Testis (tissue), 3 donors: ENCODE measurements around the gene CEBPE. TPM values are rescaled to one million over a fixed set of nuclear protein-coding genes. Genes with fewer than 3 reads are reported as not detected.

Experiments used
- DNase-seq: peaks from one replicate; pipeline ENCODE4 v3.0.0-alpha.2; 2019
- H3K27ac ChIP-seq, 2 donors: fragments of 200-600 bp; sonication (generic); one replicate each; pipeline ENCODE4 v1.5.1; 2019
- H3K27me3 ChIP-seq: fragments of 200-600 bp; sonication (generic); one replicate; pipeline ENCODE4 v1.5.1; 2019
- H3K36me3 ChIP-seq: fragments of 200-600 bp; sonication (generic); one replicate; pipeline ENCODE4 v1.5.1; 2017; ENCODE audit warnings: low read depth; ENCODE audit errors: missing control alignments
- H3K4me1 ChIP-seq: fragments of 200-600 bp; sonication (generic); one replicate; pipeline ENCODE4 v1.5.1; 2019
- H3K4me3 ChIP-seq, 2 donors: fragments of 200-600 bp; sonication (generic); one replicate each; pipeline ENCODE4 v1.5.1; 2017 to 2019
- H3K9me3 ChIP-seq: fragments of 200-600 bp; sonication (generic); one replicate; pipeline ENCODE4 v1.5.1; 2017
- CTCF ChIP-seq, 3 experiments: fragments of 450-650 bp in 2 of 3; fragments of 200-600 bp in 1 of 3; sonication (generic) in 1 of 3; IDR thresholded peaks; one replicate each; pipeline ENCODE4 v1.5.1; 2016 to 2019; ENCODE audit warnings: antibody characterized with exemption in 3 of 3, mild to moderate bottlenecking in 2 of 3, moderate library complexity in 1 of 3
- POLR2A ChIP-seq: fragments of 450-650 bp; IDR thresholded peaks from one replicate; pipeline ENCODE4 v1.6.1; 2017; ENCODE audit warnings: antibody characterized with exemption, mild to moderate bottlenecking, moderate library complexity
- WGBS, 2 donors: methylation state at CpG; one replicate each; pipeline ENCODE4 v1.1.5; 2018; 5-methylcytosine and 5-hydroxymethylcytosine counted together
- intact Hi-C: fragments of 100-400 bp; cut with DNase I; formaldehyde crosslinking; loops from one replicate; pipeline ENCODE4 v1.15.1; 2023; ENCODE audit warnings: low total_unique reads
- polyA plus RNA-seq: library from polyadenylated mRNA; stranded (reverse); fragments of 350-450 nt; fragmentation: Illumina TruSeq; extraction: RNeasy Lipid Tissue Mini Kit (QIAGEN cat#74804); gene quantifications from one replicate; pipeline ENCODE4 v1.2.3, GENCODE V29; 2014; ENCODE audit warnings: low read depth, low replicate concordance; ENCODE audit not compliant: insufficient read depth
- total RNA-seq, 2 donors: library from RNA; depleted of rRNA; stranded (reverse); fragments of >200 nt; gene quantifications; one replicate each; pipeline ENCODE4 v1.2.3, GENCODE V29; 2016

Gene CEBPE
- total and polyA plus RNA-seq, 3 donors from 2014 or later: 0.19 to 0.24 TPM; not detected in 1

DNA sequence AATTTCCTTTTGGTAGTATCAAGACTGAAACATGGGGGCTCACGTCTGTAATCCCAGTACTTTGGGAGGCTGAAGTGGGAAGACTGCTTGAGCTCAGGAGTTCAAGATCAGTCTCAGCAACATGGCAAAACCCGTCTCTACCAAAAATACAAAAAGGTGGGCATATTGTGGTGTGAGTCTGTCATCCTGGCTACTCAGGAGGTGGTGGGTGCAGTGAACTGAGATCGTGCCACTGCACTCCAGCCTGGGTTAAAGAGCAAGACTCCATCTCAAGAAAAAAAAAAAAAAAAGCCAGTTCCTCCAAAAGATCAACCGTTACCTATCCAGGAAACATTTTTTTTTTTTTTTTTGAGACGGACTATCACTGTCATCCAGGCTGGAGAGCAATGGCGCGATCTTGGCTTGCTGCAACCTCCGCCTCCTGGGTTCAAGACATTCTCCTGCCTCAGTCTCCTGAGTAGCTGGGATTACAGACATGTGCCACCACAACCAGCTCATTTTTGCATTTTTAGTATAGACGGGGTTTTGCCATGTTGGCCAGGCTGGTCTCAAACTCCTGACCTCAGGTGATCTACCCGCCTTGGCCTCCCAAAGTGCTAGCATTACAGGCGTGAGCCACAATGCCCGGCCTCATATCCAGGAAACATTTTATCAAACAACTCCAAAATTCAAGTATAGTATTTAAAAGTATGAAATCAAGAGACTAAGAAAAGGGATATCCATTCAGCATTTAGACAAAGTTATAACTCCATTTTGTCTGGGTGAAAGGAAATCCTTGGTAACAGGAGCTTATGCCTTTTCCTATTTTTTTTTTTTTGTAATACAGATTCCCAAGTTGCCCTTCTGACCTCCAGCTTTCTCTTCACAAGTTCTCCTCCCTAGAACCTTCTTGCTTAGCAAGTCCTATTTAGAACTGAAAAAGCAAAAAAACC is 27.5 kb downstream of the CEBPE start:
- Histone ChIP-seq H3K27me3 (no peaks in the 10 kb centered on the region), H3K4me3 (no peak overlapping the region), H3K9me3 (no peaks in the 10 kb centered on the region), H3K4me1 (peaks cover 7% of the 10 kb centered on the region), H3K27ac (no peak overlapping the region), H3K36me3 (no peaks in the 10 kb centered on the region)
- no peak for TF ChIP-seq CTCF (IDR thresholded peaks at IDR 0.05)
- TF ChIP-seq POLR2A: no peak
- DNase-seq: no peak
- intact Hi-C loops: no loop called here
- WGBS, 2 donors: 80 to 88% methylated on average over 12 of the region's 12 CpGs

GRCh38 chr14:23090254-23090636 is 28.8 kb downstream of the CEBPE start:
- no peaks in the 10 kb centered on the region for H3K36me3 ChIP-seq
- TF ChIP-seq CTCF (IDR thresholded peaks at IDR 0.05) (no peak), POLR2A (no peak)
- DNase-seq: no peak
- H3K27ac ChIP-seq: no peak overlapping the region
- no peak overlapping the region for H3K4me3 ChIP-seq
- H3K4me1 ChIP-seq: peaks cover 5% of the 10 kb centered on the region
- H3K9me3 ChIP-seq: no peaks in the 10 kb centered on the region
- intact Hi-C loops: no loop called here
- H3K27me3 ChIP-seq: no peaks in the 10 kb centered on the region
- WGBS, 2 donors: 75 to 78% methylated on average over 4 of the region's 4 CpGs

GRCh38 chr14:23089498-23090253 is 29.4 kb downstream of the CEBPE start:
- H3K36me3 ChIP-seq: no peaks in the 10 kb centered on the region
- 75 to 88% methylated on average over 12 of the region's 12 CpGs for WGBS, 2 donors
- peaks cover 5% of the 10 kb centered on the region for H3K4me1 ChIP-seq
- intact Hi-C loops: no loop called here
- TF ChIP-seq CTCF (IDR thresholded peaks at IDR 0.05) (no peak), POLR2A (no peak)
- H3K4me3 ChIP-seq: no peak overlapping the region
- no peaks in the 10 kb centered on the region for H3K9me3 ChIP-seq
- H3K27me3 ChIP-seq: no peaks in the 10 kb centered on the region
- DNase-seq: no peak
- no peak overlapping the region for H3K27ac ChIP-seq

DNA sequence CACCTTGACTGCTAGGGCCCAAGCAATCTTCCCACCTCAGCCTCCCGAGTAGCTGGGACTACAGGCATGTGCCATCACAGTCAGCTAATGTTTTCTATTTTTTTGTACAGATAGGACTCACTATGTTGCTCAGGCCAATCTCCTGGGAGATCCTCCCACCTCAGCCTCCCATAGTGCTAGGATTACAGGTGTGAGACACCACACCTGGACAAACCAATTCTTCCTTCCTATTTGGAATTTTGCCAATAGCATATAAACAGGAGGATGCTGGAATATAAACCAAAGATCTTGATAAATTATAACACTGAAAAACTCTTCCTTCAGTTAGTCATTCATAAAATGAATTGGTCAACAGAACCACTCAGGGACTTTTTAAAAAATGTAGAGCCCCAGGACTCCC is 32.5 kb downstream of the CEBPE start:
- H3K27ac ChIP-seq: no peak overlapping the region
- 74 to 82% methylated on average over 1 of the region's 1 CpG for WGBS, 2 donors
- no peak overlapping the region for H3K4me3 ChIP-seq
- H3K4me1 ChIP-seq: no peaks in the 10 kb centered on the region
- intact Hi-C loops: no loop called here
- no peaks in the 10 kb centered on the region for H3K27me3 ChIP-seq
- TF ChIP-seq CTCF (IDR thresholded peaks at IDR 0.05) (no peak), POLR2A (no peak)
- H3K36me3 ChIP-seq: no peaks in the 10 kb centered on the region
- no peak for DNase-seq
- no peaks in the 10 kb centered on the region for H3K9me3 ChIP-seq
